ENCODE data around the gene SPTBN1. TPM values are rescaled to one million over a fixed set of nuclear protein-coding genes. Genes with fewer than 3 reads are reported as not detected.

Gene SPTBN1
- polyA plus RNA-seq, 2 of the 4 experiments (the other 2 are of a cell fraction), result 105 to 126 TPM

DNA sequence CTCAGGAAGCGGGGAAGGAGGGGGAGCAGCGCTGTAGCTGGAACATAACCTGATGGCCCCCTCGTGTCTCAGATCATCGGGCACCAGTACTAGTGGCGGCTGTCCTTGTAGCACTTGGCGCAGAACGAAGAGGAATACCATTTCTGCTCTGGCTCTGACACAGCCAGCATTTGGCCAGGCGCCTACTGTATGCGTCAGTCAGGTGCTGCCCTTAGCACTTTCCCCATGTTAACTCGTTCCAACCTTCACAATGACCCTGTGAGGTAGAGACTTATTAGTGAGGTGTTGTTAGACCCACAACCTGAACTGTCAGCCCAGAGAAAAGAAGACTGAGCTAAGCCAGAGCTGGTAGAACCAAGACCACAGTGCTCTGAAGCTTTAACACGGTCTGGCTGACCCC is 219.6 kb downstream of the SPTBN1 start (continued):
- TF ChIP-seq MAZ (IDR thresholded peaks at IDR 0.05; ENCODE audit: borderline replicate concordance, low read depth, low read length) (no peak), CHD2 (IDR thresholded peaks at IDR 0.05; ENCODE audit: low read length, partially characterized antibody) (no peak), ZFP36 (IDR thresholded peaks at IDR 0.05; ENCODE audit: borderline replicate concordance, partially characterized antibody) (no peak), NPAS2 (CRISPR knock-in tag; IDR thresholded peaks at IDR 0.05; ENCODE audit: borderline replicate concordance) (no peak), KDM1A (IDR thresholded peaks at IDR 0.05; ENCODE audit: low read depth) (no peak)
- TF ChIP-seq, protein P1, sequence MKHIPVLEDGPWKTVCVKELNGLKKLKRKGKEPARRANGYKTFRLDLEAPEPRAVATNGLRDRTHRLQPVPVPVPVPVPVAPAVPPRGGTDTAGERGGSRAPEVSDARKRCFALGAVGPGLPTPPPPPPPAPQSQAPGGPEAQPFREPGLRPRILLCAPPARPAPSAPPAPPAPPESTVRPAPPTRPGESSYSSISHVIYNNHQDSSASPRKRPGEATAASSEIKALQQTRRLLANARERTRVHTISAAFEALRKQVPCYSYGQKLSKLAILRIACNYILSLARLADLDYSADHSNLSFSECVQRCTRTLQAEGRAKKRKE (CRISPR knock-in tag; IDR thresholded peaks at IDR 0.05; ENCODE audit: low read depth), result no peak

- Histone ChIP-seq H3K4me2 (no peak overlapping the region), H3K4me3 (no peak overlapping the region), H3K4me1 (no peaks in the 10 kb centered on the region), H3K27ac (no peak overlapping the region), H3K9me3 (no peaks in the 10 kb centered on the region)
- 52% methylated on average over 2 of the region's 2 CpGs for WGBS (ENCODE audit: missing lambda C conversion rate)
- CTCF ChIA-PET, result interaction anchor here (0.5 to 5.4 kb wide), 10 partner anchors 8 to 714 kb away, joined by 3 to 50 read pairs (median 4); no protein-coding TSS in a partner anchor
- TF ChIP-seq MAFK (IDR thresholded peaks at IDR 0.05; ENCODE audit: partially characterized antibody) (no peak), RFX5 (IDR thresholded peaks at IDR 0.05) (no peak), HOXB13 (CRISPR knock-in tag; IDR thresholded peaks at IDR 0.05; ENCODE audit: low read depth) (no peak), NPAS2 (CRISPR knock-in tag; IDR thresholded peaks at IDR 0.05; ENCODE audit: borderline replicate concordance) (no peak), POLR2A (IDR thresholded peaks at IDR 0.05; ENCODE audit: low read length) (no peak), CHD2 (IDR thresholded peaks at IDR 0.05; ENCODE audit: low read length, partially characterized antibody) (no peak), HOXB5 (CRISPR knock-in tag; IDR thresholded peaks at IDR 0.05) (no peak), RNF2 (IDR thresholded peaks at IDR 0.05; ENCODE audit: borderline replicate concordance, low read depth) (no peak), EP300 (IDR thresholded peaks at IDR 0.05) (no peak), BHLHE40 (IDR thresholded peaks at IDR 0.05; ENCODE audit: low read depth, low read length) (no peak), RCOR1 (IDR thresholded peaks at IDR 0.05; ENCODE audit: low read depth, low read length) (no peak), ZFP36 (IDR thresholded peaks at IDR 0.05; ENCODE audit: borderline replicate concordance, partially characterized antibody) (no peak), ZNF302 (CRISPR knock-in tag; IDR thresholded peaks at IDR 0.05) (no peak)
- TF ChIP-seq, protein P2, sequence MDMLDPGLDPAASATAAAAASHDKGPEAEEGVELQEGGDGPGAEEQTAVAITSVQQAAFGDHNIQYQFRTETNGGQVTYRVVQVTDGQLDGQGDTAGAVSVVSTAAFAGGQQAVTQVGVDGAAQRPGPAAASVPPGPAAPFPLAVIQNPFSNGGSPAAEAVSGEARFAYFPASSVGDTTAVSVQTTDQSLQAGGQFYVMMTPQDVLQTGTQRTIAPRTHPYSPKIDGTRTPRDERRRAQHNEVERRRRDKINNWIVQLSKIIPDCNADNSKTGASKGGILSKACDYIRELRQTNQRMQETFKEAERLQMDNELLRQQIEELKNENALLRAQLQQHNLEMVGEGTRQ (IDR thresholded peaks at IDR 0.05), result no peak
- TF ChIP-seq, protein P3, sequence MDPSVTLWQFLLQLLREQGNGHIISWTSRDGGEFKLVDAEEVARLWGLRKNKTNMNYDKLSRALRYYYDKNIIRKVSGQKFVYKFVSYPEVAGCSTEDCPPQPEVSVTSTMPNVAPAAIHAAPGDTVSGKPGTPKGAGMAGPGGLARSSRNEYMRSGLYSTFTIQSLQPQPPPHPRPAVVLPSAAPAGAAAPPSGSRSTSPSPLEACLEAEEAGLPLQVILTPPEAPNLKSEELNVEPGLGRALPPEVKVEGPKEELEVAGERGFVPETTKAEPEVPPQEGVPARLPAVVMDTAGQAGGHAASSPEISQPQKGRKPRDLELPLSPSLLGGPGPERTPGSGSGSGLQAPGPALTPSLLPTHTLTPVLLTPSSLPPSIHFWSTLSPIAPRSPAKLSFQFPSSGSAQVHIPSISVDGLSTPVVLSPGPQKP (IDR thresholded peaks at IDR 0.05; ENCODE audit: low read depth, low read length), result no peak
- TF ChIP-seq, protein P4, sequence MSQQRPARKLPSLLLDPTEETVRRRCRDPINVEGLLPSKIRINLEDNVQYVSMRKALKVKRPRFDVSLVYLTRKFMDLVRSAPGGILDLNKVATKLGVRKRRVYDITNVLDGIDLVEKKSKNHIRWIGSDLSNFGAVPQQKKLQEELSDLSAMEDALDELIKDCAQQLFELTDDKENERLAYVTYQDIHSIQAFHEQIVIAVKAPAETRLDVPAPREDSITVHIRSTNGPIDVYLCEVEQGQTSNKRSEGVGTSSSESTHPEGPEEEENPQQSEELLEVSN (IDR thresholded peaks at IDR 0.05; ENCODE audit: borderline replicate concordance, low read depth), result no peak
- POLR2A ChIA-PET, result interaction anchor here (0.7 kb wide), 1 partner anchor 46 kb away, joined by 3 read pairs; the partner anchor contains the start of gene EML6
- ATAC-seq, result peak; percentile 17 to 19; a peak in 3 of 6 replicates
- FAIRE-seq, result no peak
- no peak for DNase-seq (ENCODE audit: low read depth in 1 of 2, low spot score in 1 of 2)
These were observed 220.5 kb downstream of the SPTBN1 start for GRCh38 chr2:54676656-54677055.

DNA sequence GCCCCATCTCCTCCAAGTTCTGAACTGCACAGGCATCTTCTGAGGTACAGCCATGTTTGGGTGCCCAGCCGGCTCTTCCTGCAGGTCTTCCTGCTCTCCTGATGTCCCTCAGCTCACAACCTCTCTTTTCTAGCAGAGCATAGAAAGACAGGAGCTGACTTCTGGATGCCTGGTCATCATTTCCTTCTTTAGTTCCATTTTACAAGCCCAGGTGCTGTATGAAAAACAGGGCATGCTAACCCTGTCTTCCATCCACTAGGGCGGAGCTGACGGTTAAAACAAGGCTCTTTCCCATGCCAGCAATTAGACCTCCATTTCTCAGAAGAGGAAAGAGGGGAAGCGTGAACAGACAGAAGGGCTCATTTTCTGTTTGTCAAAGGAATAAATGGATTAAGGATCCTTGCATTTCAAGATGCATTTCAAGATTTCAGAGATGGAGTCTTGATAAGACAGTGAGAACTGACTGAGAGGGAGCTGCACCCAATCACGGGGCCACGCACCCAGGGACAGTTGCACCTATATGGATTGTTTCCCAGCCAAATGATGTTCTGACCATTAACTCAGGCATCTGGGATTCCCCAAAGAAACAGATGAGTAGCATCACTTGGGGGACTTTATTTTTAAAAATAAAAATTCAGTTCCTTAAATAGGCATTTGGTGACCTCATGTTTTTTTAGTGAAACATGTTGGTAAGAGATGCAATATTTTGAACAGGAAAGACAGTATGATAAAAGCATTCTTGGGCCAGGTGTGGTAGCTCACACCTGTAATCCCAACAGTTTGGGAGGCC is 221.5 kb downstream of the SPTBN1 start:
- POLR2A ChIA-PET, result no interaction called here
- Histone ChIP-seq H3K4me1 (no peaks in the 10 kb centered on the region), H3K9me3 (no peaks in the 10 kb centered on the region), H3K4me3 (no peak overlapping the region), H3K4me2 (no peak overlapping the region), H3K27ac (no peak overlapping the region)
- TF ChIP-seq CBX2 (IDR thresholded peaks at IDR 0.05; ENCODE audit: borderline replicate concordance, low read depth) (no peak), RCOR1 (IDR thresholded peaks at IDR 0.05; ENCODE audit: low read depth, low read length) (no peak), ZC3H11A (IDR thresholded peaks at IDR 0.05) (no peak)
- peak; percentile 3 to 17; a peak in 3 of 6 replicates for ATAC-seq
- CTCF ChIA-PET, result interaction anchor here (0.9 to 5.4 kb wide), 5 partner anchors 7 to 156 kb away, joined by 3 to 50 read pairs (median 7); no protein-coding TSS in a partner anchor
- no peak for FAIRE-seq
- DNase-seq (ENCODE audit: low read depth in 1 of 2, low spot score in 1 of 2), result no peak
- 96% methylated on average over 6 of the region's 6 CpGs for WGBS (ENCODE audit: missing lambda C conversion rate)
